ENCODE results near the gene RNF34.

The RNF34 gene

DNA sequence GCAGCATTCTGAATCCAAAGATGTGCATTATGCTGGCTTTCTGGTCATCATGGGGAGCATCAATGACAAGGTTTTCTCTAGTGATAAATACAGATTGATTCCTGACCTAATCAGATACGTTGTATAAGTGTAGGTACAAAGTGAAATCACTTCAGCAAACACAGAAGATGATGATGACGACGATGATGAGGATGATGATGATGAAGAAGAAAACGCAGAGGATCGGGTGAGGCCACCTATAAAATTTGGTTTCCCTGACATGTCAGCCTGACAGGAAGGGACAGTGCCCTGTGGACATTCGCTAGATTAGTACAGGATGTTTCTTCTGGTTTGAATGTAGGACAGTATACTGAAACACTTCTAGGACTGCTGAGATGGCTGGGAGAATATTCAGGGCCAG is 20.2 kb downstream of the RNF34 start:
- TF ChIP-seq, protein P1, sequence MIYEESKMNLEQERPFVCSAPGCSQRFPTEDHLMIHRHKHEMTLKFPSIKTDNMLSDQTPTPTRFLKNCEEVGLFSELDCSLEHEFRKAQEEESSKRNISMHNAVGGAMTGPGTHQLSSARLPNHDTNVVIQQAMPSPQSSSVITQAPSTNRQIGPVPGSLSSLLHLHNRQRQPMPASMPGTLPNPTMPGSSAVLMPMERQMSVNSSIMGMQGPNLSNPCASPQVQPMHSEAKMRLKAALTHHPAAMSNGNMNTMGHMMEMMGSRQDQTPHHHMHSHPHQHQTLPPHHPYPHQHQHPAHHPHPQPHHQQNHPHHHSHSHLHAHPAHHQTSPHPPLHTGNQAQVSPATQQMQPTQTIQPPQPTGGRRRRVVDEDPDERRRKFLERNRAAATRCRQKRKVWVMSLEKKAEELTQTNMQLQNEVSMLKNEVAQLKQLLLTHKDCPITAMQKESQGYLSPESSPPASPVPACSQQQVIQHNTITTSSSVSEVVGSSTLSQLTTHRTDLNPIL (CRISPR knock-in tag; IDR thresholded peaks at IDR 0.05; ENCODE audit: low read depth), result no peak
- no peak for TF ChIP-seq ZFP30 (CRISPR knock-in tag; IDR thresholded peaks at IDR 0.05)
- TF ChIP-seq ZC3H10 (CRISPR knock-in tag; IDR thresholded peaks at IDR 0.05), result no peak
- TF ChIP-seq PPARA (CRISPR knock-in tag; IDR thresholded peaks at IDR 0.05; ENCODE audit: borderline replicate concordance), result no peak
- no peak for TF ChIP-seq SNAI2 (CRISPR knock-in tag; IDR thresholded peaks at IDR 0.05)
- TF ChIP-seq ARNTL (CRISPR knock-in tag; IDR thresholded peaks at IDR 0.05; ENCODE audit: borderline replicate concordance, low read depth), result no peak
- TF ChIP-seq OSR1 (CRISPR knock-in tag; IDR thresholded peaks at IDR 0.05), result no peak
- TF ChIP-seq, protein P2, sequence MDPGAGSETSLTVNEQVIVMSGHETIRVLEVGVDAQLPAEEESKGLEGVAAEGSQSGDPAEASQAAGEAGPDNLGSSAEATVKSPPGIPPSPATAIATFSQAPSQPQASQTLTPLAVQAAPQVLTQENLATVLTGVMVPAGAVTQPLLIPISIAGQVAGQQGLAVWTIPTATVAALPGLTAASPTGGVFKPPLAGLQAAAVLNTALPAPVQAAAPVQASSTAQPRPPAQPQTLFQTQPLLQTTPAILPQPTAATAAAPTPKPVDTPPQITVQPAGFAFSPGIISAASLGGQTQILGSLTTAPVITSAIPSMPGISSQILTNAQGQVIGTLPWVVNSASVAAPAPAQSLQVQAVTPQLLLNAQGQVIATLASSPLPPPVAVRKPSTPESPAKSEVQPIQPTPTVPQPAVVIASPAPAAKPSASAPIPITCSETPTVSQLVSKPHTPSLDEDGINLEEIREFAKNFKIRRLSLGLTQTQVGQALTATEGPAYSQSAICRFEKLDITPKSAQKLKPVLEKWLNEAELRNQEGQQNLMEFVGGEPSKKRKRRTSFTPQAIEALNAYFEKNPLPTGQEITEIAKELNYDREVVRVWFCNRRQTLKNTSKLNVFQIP (CRISPR knock-in tag; IDR thresholded peaks at IDR 0.05; ENCODE audit: borderline replicate concordance, low read depth), result no peak
- TF ChIP-seq, protein P3, sequence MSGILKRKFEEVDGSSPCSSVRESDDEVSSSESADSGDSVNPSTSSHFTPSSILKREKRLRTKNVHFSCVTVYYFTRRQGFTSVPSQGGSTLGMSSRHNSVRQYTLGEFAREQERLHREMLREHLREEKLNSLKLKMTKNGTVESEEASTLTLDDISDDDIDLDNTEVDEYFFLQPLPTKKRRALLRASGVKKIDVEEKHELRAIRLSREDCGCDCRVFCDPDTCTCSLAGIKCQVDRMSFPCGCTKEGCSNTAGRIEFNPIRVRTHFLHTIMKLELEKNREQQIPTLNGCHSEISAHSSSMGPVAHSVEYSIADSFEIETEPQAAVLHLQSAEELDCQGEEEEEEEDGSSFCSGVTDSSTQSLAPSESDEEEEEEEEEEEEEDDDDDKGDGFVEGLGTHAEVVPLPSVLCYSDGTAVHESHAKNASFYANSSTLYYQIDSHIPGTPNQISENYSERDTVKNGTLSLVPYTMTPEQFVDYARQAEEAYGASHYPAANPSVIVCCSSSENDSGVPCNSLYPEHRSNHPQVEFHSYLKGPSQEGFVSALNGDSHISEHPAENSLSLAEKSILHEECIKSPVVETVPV (CRISPR knock-in tag; IDR thresholded peaks at IDR 0.05), result no peak
- no peak for TF ChIP-seq GLIS3 (CRISPR knock-in tag; IDR thresholded peaks at IDR 0.05)
- TF ChIP-seq, protein P4, sequence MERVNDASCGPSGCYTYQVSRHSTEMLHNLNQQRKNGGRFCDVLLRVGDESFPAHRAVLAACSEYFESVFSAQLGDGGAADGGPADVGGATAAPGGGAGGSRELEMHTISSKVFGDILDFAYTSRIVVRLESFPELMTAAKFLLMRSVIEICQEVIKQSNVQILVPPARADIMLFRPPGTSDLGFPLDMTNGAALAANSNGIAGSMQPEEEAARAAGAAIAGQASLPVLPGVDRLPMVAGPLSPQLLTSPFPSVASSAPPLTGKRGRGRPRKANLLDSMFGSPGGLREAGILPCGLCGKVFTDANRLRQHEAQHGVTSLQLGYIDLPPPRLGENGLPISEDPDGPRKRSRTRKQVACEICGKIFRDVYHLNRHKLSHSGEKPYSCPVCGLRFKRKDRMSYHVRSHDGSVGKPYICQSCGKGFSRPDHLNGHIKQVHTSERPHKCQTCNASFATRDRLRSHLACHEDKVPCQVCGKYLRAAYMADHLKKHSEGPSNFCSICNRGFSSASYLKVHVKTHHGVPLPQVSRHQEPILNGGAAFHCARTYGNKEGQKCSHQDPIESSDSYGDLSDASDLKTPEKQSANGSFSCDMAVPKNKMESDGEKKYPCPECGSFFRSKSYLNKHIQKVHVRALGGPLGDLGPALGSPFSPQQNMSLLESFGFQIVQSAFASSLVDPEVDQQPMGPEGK (CRISPR knock-in tag; IDR thresholded peaks at IDR 0.05; ENCODE audit: borderline replicate concordance), result no peak
- no peak for ATAC-seq

DNA sequence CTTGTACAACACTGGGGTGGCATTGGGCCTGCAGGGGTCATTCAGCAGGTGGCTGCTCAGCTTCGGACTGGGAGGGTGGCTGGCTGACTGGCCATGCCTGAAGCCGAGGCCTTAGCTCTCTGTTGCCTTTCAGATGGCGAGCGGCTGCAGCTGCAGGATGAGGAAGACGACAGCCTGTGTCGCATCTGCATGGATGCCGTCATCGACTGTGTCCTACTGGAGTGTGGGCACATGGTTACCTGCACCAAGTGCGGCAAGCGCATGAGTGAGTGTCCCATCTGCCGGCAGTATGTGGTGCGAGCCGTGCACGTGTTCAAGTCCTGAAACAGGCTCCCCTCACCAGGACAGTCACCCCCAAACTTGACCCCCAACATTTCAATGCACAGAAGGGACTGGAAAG is 23.3 kb downstream of the RNF34 start:
- TF ChIP-seq ZFP3 (CRISPR knock-in tag; IDR thresholded peaks at IDR 0.05) (no peak), ISL1 (CRISPR knock-in tag; IDR thresholded peaks at IDR 0.05) (no peak), TCF4 (CRISPR knock-in tag; IDR thresholded peaks at IDR 0.05; ENCODE audit: borderline replicate concordance) (no peak), SNAI2 (CRISPR knock-in tag; IDR thresholded peaks at IDR 0.05) (no peak), ZC3H10 (CRISPR knock-in tag; IDR thresholded peaks at IDR 0.05) (no peak), ZFP30 (CRISPR knock-in tag; IDR thresholded peaks at IDR 0.05) (no peak), RARB (CRISPR knock-in tag; IDR thresholded peaks at IDR 0.05) (no peak), PPARA (CRISPR knock-in tag; IDR thresholded peaks at IDR 0.05; ENCODE audit: borderline replicate concordance) (no peak)

DNA sequence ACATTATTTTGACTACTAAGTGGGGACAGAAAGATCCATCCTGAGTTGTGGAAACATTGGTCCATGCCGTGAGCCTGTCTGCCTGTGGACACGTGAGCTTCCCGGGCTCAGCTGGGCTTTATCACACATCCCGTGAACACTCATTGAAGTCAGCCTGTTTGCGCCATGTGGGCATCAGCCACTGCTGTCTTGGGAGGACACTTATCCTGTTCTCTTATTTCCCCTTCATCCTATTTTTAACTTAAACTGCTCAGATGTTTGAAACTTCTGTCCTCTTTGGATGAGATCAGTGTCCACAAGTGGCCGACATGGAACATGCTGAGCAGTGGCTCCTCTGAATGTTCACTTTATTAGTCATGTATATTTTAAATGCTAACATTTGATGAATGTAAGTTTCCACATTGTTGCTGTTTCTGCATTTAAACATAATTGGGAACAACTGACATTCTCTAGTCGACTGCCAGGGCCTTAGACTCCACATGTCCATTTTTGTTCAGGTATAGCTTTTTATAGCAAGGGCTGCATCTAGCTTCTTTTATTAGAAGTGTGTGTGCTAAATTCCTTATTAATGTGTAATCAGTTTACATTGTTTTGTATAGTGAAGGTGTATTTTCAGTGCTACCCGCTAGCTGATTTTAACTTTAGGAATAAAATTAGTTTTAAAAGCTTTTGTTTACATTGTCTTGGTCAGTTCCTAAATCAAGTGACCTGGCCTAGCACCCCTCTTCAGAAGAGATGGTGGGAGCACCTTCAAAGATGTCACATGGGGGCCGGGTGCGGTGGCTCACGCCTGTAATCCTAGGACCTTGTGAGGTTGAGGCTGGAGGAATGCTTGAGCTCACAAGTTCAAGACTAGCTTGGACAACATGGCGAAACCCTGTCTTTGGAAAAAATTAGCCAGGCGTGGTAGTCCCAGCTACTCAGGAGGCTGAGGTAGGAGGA is 24.0 kb downstream of the RNF34 start:
- TF ChIP-seq ISL1 (CRISPR knock-in tag; IDR thresholded peaks at IDR 0.05), result no peak
- no peak for TF ChIP-seq ZFP3 (CRISPR knock-in tag; IDR thresholded peaks at IDR 0.05)
- TF ChIP-seq ARNTL (CRISPR knock-in tag; IDR thresholded peaks at IDR 0.05; ENCODE audit: borderline replicate concordance, low read depth), result no peak
- TF ChIP-seq GLIS3 (CRISPR knock-in tag; IDR thresholded peaks at IDR 0.05), result no peak
- TF ChIP-seq, protein P3 (CRISPR knock-in tag; IDR thresholded peaks at IDR 0.05), result no peak
- no peak for TF ChIP-seq ZNF565 (CRISPR knock-in tag; conservative IDR thresholded peaks at IDR 0.05; ENCODE audit: low read depth)
- TF ChIP-seq TOX (CRISPR knock-in tag; IDR thresholded peaks at IDR 0.05; ENCODE audit: borderline replicate concordance), result no peak
- no peak for TF ChIP-seq PPARA (CRISPR knock-in tag; IDR thresholded peaks at IDR 0.05; ENCODE audit: borderline replicate concordance)
- TF ChIP-seq CSDC2 (CRISPR knock-in tag; IDR thresholded peaks at IDR 0.05), result no peak
- no peak for TF ChIP-seq OSR1 (CRISPR knock-in tag; IDR thresholded peaks at IDR 0.05)
- TF ChIP-seq ZNF70 (CRISPR knock-in tag; IDR thresholded peaks at IDR 0.05), result no peak
- TF ChIP-seq, protein P1 (CRISPR knock-in tag; IDR thresholded peaks at IDR 0.05; ENCODE audit: low read depth), result no peak
- TF ChIP-seq, protein P4 (CRISPR knock-in tag; IDR thresholded peaks at IDR 0.05; ENCODE audit: borderline replicate concordance), result no peak
- no peak for ATAC-seq

More for the DNA sequence above, 23.3 kb downstream of the RNF34 start:
- no peak for ATAC-seq

Measured in SK-N-SH treated with all-trans-retinoic acid at 6 μM for 48 hours (cell line).